ENCODE data around the gene VPS16. TPM values are rescaled to one million over a fixed set of nuclear protein-coding genes. Genes with fewer than 3 reads are reported as not detected.

The VPS16 gene
- total and polyA plus RNA-seq, 4 donors = 14.5 to 24.3 (median 16.1) TPM

DNA sequence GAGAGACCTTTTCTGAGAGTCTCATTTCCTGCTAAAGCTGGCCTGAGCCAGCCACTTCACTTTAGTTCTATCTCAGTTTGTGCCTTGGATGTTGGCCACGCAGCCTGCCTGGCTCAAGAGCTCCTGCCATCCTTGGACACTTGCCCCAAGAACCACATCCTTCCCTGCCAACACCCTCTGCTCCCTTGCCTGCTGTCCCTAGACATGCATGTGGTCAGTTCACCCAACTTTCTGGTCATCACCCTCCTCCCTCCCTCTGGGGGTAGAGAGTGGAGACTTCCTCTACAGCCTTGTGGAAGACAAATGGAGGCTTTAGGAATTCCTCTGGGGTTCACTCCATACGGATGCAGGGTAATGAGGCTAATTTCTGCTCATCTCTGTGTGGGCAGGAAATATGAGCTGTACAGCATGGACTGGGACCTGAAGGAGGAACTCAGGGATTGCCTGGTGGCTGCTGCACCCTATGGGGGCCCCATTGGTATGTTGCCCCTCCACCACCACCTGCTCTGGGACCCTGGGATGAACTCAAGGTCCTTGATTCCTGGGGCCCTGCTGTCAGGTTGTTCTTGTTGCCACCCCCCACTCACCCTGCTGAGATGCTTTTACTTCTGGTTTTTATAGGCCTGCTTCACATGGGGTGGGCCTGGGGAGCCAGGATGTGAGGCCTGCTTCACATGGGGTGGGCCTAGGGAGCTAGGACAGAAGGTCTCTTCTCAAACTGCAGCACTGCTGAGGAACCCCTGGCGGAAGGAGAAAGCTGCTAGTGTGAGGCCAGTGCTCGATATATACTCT is 19.0 kb downstream of the VPS16 start:
- Histone ChIP-seq H3K27me3 (ENCODE audit: control insufficient read depth in 4 of 4, insufficient read depth in 4 of 4, low read length in 3 of 4) (no peaks in the 10 kb centered on the region), H3K4me1 (ENCODE audit: control insufficient read depth in 4 of 4, insufficient read depth in 4 of 4, low read length in 3 of 4) (no peaks in the 10 kb centered on the region), H3K27ac (ENCODE audit: low read depth in 1 of 2, low read length in 2 of 2) (no peak overlapping the region), H3K4me3 (ENCODE audit: low read depth in 1 of 3, low read length in 3 of 3) (no peak overlapping the region), H3K9me3 (ENCODE audit: control insufficient read depth in 4 of 4, low read length in 3 of 4) (no peaks in the 10 kb centered on the region), H3K9ac (ENCODE audit: low read depth in 1 of 2, low read length in 2 of 2) (no peak overlapping the region), H3K36me3 (ENCODE audit: control insufficient read depth in 4 of 4, insufficient read depth in 3 of 4, low read depth in 1 of 4, low read length in 3 of 4) (peaks cover 3 to 25% (median 4%) of the 10 kb centered on the region in 4 donors)
- WGBS = 95% methylated on average over 4 of the region's 4 CpGs
- TF ChIP-seq, protein P1, sequence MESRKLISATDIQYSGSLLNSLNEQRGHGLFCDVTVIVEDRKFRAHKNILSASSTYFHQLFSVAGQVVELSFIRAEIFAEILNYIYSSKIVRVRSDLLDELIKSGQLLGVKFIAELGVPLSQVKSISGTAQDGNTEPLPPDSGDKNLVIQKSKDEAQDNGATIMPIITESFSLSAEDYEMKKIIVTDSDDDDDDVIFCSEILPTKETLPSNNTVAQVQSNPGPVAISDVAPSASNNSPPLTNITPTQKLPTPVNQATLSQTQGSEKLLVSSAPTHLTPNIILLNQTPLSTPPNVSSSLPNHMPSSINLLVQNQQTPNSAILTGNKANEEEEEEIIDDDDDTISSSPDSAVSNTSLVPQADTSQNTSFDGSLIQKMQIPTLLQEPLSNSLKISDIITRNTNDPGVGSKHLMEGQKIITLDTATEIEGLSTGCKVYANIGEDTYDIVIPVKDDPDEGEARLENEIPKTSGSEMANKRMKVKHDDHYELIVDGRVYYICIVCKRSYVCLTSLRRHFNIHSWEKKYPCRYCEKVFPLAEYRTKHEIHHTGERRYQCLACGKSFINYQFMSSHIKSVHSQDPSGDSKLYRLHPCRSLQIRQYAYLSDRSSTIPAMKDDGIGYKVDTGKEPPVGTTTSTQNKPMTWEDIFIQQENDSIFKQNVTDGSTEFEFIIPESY (IDR thresholded peaks at IDR 0.05) = no peak
- TF ChIP-seq RAD21 (IDR thresholded peaks at IDR 0.05) (no peak), YY1 (IDR thresholded peaks at IDR 0.05) (no peak), TAF1 (conservative IDR thresholded peaks at IDR 0.05) (no peak), JUND (IDR thresholded peaks at IDR 0.05) (no peak), NR2F2 (IDR thresholded peaks at IDR 0.05) (no peak), EGR1 (IDR thresholded peaks at IDR 0.05; ENCODE audit: low read depth in 2 of 2) (no peak), RXRA (IDR thresholded peaks at IDR 0.05) (no peak), FOXA1 (IDR thresholded peaks at IDR 0.05) (no peak), GABPA (IDR thresholded peaks at IDR 0.05 in 1 of 2, conservative IDR thresholded peaks at IDR 0.05 in 1 of 2) (no peak), FOXA2 (IDR thresholded peaks at IDR 0.05) (no peak)
- TF ChIP-seq, protein P2, sequence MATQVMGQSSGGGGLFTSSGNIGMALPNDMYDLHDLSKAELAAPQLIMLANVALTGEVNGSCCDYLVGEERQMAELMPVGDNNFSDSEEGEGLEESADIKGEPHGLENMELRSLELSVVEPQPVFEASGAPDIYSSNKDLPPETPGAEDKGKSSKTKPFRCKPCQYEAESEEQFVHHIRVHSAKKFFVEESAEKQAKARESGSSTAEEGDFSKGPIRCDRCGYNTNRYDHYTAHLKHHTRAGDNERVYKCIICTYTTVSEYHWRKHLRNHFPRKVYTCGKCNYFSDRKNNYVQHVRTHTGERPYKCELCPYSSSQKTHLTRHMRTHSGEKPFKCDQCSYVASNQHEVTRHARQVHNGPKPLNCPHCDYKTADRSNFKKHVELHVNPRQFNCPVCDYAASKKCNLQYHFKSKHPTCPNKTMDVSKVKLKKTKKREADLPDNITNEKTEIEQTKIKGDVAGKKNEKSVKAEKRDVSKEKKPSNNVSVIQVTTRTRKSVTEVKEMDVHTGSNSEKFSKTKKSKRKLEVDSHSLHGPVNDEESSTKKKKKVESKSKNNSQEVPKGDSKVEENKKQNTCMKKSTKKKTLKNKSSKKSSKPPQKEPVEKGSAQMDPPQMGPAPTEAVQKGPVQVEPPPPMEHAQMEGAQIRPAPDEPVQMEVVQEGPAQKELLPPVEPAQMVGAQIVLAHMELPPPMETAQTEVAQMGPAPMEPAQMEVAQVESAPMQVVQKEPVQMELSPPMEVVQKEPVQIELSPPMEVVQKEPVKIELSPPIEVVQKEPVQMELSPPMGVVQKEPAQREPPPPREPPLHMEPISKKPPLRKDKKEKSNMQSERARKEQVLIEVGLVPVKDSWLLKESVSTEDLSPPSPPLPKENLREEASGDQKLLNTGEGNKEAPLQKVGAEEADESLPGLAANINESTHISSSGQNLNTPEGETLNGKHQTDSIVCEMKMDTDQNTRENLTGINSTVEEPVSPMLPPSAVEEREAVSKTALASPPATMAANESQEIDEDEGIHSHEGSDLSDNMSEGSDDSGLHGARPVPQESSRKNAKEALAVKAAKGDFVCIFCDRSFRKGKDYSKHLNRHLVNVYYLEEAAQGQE (IDR thresholded peaks at IDR 0.05) = no peak
- TF ChIP-seq, protein P3, sequence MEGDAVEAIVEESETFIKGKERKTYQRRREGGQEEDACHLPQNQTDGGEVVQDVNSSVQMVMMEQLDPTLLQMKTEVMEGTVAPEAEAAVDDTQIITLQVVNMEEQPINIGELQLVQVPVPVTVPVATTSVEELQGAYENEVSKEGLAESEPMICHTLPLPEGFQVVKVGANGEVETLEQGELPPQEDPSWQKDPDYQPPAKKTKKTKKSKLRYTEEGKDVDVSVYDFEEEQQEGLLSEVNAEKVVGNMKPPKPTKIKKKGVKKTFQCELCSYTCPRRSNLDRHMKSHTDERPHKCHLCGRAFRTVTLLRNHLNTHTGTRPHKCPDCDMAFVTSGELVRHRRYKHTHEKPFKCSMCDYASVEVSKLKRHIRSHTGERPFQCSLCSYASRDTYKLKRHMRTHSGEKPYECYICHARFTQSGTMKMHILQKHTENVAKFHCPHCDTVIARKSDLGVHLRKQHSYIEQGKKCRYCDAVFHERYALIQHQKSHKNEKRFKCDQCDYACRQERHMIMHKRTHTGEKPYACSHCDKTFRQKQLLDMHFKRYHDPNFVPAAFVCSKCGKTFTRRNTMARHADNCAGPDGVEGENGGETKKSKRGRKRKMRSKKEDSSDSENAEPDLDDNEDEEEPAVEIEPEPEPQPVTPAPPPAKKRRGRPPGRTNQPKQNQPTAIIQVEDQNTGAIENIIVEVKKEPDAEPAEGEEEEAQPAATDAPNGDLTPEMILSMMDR (IDR thresholded peaks at IDR 0.05; ENCODE audit: low read depth, low read length, missing input control) = no peak
- TF ChIP-seq, protein P4, sequence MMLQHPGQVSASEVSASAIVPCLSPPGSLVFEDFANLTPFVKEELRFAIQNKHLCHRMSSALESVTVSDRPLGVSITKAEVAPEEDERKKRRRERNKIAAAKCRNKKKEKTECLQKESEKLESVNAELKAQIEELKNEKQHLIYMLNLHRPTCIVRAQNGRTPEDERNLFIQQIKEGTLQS (IDR thresholded peaks at IDR 0.05) = no peak
- DNase-seq (ENCODE audit: low spot score) = no peak

DNA sequence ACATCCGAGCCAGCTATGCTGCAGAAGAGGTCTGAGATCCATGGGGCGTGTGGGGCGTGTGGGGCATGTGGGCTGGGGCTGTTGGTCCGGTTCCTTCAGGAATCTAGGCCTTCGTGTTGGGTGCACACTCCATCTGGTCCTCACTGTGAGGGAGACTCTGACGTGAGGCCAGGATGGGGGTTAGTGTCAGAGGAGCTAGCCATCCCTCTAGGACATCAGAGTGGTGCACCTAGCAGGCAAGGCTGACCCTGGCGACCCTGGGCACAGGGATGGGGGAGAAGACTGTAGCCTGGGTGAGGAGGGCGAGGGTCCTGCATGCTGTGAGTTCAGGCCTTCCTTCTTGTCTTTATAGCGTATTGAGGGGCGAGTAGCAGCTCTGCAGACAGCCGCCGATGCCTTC is 24.1 kb downstream of the VPS16 start:
- Histone ChIP-seq H3K27ac (ENCODE audit: low read depth in 1 of 2, low read length in 2 of 2) (no peak overlapping the region), H3K4me3 (ENCODE audit: low read depth in 1 of 3, low read length in 3 of 3) (no peak overlapping the region), H3K9ac (ENCODE audit: low read depth in 1 of 2, low read length in 2 of 2) (no peak overlapping the region), H3K4me1 (ENCODE audit: control insufficient read depth in 4 of 4, insufficient read depth in 4 of 4, low read length in 3 of 4) (no peaks in the 10 kb centered on the region), H3K36me3 (ENCODE audit: control insufficient read depth in 4 of 4, insufficient read depth in 3 of 4, low read depth in 1 of 4, low read length in 3 of 4) (peaks cover 5 to 45% (median 9%) of the 10 kb centered on the region in 4 donors), H3K27me3 (ENCODE audit: control insufficient read depth in 4 of 4, insufficient read depth in 4 of 4, low read length in 3 of 4) (no peaks in the 10 kb centered on the region), H3K9me3 (ENCODE audit: control insufficient read depth in 4 of 4, low read length in 3 of 4) (no peaks in the 10 kb centered on the region)
- no peak for DNase-seq (ENCODE audit: low spot score)
- WGBS = 97% methylated on average over 12 of the region's 12 CpGs
- no peak for TF ChIP-seq NR2F2 (IDR thresholded peaks at IDR 0.05)
- TF ChIP-seq HNF4G (IDR thresholded peaks at IDR 0.05) = no peak
- TF ChIP-seq RAD21 (IDR thresholded peaks at IDR 0.05) = no peak
- TF ChIP-seq, protein P5, sequence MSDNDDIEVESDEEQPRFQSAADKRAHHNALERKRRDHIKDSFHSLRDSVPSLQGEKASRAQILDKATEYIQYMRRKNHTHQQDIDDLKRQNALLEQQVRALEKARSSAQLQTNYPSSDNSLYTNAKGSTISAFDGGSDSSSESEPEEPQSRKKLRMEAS (IDR thresholded peaks at IDR 0.05) = no peak
- TF ChIP-seq, protein P2 (IDR thresholded peaks at IDR 0.05) = no peak
- no peak for TF ChIP-seq FOXA1 (IDR thresholded peaks at IDR 0.05)
- TF ChIP-seq JUND (IDR thresholded peaks at IDR 0.05) = no peak
- TF ChIP-seq SP1 (IDR thresholded peaks at IDR 0.05) = no peak
- TF ChIP-seq, protein P1 (IDR thresholded peaks at IDR 0.05) = no peak
